GM15510 (cell line): ENCODE measurements around the gene KCNJ15.

Experiments used
- POLR2A ChIP-seq: IDR thresholded peaks from 3 replicates; pipeline ENCODE4 v1.6.1; 2011; ENCODE audit warnings: borderline replicate concordance; ENCODE audit not compliant: insufficient read length; ENCODE audit errors: extremely low read depth

The KCNJ15 gene

DNA sequence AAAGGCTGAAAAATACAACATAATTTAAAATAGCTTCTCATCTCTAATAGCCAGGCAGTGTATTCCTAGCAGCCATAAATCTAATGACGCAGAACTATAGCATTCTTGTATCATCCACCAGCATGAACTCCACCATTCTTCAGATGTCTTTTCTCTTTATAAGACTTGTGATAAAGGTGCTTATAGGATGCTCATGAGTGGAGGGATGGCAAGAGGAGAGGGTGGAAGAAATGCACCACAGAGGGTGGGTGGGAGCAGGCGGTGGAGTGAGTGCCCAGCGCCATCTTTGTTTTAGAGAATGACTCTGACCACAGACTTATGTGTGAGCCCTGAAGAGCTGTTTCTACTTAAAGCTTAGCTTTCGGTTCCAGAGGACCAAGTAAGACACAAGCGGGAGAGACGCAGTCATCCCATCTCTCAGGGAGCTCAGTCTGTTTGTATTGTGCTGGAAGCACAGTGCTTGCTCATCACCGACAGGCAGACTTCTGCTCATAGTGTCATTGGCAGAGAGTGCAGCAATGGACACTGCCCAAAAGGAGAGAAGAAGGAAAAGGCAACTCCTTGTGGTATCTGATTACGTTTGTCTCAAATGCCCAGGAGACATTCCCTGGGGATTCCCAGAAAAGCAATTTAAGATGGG lies 65.6 kb downstream of the KCNJ15 start:
- no peak for TF ChIP-seq POLR2A

DNA sequence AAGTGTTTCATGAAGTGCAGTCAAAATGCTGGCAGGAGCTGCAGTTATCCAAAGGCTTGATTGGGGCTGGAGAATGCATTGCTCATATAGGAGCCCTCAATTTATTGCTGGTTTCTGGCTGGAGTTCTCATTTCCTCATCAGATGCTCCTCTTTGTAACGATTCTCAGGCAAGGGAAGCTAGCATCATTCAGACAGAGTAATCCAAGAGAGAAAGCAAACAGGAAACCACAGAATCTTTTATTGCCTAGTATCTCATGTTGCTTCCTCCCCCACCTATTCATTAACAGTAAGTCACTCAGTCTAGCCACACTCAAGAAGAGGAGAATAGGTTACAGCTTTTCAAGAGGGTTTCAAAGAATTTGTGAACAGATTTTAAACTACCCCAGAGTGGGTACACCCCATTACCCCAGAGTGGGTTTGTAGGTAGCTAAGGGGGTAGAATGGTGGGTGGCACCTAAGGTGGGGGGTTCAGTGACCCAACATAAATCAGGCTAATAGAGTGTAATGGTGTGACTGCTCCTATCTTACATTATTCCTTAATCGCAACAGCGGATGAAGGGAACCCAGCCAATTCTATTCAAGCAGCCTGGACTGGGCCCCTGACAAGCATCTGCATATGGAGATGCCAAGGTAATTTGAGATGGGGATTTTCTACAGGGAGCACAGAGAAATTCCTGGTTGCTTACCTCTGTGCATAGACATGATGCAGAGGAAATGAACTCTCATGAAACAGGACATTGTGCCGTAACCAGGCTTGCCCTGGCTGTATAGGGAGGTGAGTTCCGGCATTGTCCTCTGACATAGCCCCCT lies 67.1 kb downstream of the KCNJ15 start:
- TF ChIP-seq POLR2A = no peak

DNA sequence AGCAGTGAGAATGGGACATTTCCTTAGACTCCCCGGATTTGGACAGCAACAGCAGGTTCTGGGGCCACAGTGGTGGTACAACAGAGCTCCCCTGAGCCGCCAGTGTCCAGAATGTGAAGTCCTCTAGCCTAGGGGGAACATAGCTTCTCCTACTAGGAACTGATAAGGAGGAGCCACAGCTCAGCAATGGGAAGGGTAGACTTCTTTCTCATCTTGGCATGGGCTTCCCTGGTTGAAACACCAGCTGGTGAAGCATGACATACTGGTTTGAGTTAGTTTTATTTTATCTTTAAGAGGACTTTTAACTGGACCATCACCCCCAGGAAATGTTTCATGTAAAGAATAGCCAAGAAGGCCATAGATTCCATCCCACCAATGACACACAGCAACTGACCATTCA lies 68.4 kb downstream of the KCNJ15 start:
- no peak for TF ChIP-seq POLR2A

DNA sequence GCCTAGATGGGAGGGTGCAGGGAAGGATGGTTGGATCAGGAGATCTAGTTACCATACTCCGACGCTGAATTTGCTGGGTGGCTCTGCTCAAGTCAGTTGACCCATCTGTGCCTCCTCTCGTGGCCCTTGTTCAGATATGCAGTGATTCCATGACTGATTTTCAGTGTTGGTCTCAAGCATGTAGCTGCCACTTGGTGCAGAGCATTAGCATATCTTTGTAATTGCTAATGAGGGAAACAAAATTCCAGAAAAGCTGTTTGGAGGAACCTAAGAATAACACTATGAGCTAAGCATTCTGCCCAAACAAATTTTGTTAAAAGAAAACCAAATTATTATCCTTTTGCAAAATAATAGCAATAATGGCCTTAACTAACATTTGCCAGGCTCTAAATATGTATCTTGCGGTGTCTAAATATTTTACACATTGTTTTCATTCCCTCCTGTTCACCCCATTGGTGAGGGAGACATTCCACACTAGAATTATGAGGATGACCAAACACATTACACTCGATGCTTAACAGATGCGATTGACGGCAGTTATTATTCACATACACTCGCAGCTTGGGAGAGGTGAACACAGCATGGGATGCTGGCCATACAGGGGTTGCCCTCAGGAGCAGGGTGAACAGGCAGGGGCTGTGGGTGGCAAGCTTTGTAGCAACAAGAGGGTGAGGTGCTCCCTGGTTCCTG lies 69.1 kb downstream of the KCNJ15 start:
- no peak for TF ChIP-seq POLR2A

DNA sequence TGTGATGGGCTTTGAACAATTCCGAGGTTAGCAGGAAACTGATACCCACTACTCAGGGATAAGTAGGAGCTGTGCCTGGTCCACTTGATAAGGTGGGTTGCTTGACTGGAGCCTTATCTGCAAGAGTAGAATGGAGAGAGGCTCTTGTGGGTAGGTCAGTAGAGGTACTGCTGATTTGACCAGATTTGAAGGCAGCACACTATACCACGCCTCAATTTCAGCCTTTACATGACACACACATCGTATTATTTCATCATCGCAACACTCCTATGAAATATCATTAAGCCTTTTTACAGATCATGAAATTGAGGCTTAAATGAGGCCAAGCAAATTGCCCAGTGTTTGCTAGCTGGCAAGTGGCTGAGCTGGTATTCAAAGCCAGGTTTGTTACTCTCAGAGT lies 69.6 kb downstream of the KCNJ15 start:
- TF ChIP-seq POLR2A = no peak

DNA sequence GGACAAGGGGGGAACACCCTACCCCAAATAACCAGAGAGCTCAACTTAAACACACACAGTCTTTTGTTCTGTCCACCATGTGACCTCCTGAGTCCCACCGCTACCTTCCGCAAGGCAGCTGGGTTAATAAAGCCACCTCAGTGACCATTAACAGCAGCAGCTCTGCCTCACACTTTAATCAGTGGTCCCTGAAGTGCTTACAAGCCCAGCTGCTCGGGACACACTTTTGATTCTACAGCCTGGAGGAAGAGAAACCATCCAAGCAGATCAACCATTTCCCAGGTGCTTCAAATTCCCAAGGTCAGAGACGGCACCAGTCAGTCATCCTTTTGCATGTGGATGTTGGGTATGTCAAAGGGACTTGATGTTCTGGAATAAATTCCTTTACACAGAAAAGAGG lies 70.1 kb downstream of the KCNJ15 start:
- no peak for TF ChIP-seq POLR2A

DNA sequence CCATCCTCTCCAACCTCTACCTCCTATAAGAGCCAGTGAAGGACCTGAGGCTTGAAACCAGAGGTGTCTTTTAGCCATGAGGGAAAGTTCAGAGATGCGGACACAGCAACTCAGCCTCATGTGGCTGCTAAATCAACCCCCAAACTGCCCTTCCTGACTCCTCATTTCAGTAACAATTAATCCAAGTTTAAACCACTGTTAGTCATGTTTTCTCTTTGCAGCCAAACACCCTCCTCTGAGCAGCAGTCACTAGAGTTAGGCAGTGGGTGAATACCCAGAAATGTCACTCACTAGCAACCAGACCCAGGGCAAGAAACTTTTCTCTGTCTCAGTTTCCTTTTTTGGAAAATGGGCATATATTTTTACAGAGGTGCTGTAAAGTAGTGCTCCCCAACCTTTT lies 71.2 kb downstream of the KCNJ15 start:
- no peak for TF ChIP-seq POLR2A

DNA sequence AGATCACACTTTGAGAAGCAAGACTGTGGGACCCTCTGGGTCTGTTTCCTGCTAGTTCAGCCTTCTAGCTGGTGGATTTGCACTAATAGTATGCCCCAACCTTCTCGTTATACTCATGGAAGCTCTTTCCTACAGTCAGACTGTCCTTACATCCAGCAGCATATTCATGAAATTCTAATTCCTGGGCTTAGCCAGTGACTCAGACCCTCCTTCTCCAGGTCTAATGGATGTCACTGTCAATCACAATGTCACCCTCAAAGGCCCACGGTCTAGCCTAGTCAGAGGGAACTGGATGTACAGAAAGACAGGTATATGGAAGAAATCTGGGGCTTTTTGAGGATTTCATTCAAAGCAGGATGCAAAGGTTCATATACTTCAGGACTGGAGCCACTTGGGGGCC lies 72.4 kb downstream of the KCNJ15 start:
- TF ChIP-seq POLR2A = no peak

DNA sequence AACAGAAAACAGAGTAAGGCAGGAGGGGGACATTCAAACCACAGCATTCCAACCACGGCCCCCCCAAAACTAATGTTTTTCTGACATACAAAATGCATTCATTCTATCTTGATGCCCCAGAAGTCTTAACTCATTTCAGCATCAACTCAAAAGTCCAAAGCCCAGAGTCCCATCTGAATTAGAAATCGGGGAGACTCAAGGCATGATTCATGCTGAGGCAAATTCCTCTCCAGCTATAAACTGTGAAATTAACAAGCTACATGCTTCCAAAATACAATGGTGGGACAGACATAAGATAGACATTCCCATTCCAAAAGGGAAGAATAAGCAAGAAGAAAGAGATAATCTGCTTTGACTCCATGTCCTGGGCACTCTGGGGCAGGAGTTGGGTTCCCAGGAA lies 73.9 kb downstream of the KCNJ15 start:
- TF ChIP-seq POLR2A = no peak

DNA sequence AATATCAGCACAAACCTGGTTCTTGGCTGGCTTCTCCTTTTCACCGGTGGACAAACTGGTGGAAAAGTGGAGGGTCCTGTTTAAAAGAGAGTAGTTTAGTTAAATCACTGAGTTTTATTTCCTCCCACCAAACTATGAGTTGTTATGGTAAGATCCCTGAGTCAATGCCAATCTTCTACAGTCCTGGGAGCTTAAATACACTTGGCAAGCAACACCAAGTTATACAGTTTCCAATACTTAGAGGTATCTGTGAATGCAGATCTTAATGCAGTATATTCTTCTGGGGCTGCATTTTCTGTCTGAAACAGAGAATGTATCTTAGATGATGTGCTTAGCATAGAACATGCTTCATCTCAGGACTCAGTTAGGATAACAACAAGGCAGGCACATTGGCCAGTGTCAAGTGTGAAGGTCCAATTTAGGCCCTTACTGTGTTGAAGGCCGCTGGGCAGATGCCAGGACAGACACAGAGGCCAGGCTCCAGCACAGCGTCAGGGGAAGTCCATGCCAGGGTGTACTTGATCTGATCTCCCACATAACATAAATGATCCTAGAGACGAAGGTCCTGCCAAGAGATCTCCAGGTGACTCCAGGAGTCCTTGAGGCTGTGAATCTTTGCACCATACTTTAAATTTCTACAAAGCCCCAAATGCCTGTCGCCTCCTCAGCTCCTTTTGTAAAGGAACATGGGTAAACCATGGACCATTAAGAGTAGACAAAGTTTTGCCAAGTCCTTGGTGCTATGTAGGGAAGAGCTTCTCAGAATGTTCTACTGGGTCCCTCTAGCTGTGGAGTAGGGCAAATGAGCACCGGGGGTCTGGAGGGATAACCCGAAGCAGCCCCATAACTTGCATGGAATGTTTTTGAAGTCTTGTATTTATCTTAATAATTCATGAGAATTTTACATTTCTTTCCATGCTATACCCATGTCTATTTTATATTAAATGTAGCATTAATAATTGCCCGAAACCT lies 76.8 kb downstream of the KCNJ15 start:
- no peak for TF ChIP-seq POLR2A

DNA sequence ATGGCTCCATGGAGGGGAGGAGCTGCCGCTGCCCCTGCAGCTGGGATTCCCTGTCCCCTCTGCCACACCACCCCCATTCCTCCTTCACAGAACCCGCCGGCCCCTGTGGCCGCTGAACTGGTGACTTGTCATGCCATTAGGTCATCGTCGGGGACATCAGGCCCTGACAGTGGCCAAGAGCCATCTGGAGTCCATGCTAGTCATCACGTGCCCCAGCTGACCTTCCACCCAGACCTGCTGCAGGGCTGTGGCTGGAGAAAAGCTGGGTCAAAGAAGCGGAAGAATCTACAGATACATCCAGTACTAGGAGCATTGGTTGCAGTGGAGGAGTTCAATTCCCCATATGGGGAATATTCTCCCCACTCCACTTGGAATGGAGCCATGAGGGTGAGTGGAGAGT lies 78.1 kb downstream of the KCNJ15 start:
- no peak for TF ChIP-seq POLR2A

DNA sequence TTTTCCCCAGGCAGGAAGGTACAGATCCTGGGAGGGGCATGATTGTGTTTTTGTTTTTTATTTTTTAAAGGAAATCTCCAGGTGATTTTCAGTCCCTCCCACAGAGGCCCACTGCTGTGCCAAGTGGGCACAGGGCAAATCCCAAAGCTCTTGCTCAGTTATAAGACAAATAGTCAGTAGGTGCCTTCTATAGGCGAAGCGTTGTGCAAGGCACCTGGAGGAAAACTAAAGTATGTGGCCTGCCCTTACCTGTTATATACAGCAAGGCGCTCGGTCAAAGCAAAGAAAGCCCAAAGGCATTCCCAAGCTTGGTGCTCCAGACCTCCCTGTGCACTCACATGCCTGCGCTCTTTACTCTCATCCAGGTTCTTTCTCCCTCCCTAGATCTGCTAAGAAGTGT lies 81.0 kb downstream of the KCNJ15 start:
- no peak for TF ChIP-seq POLR2A

DNA sequence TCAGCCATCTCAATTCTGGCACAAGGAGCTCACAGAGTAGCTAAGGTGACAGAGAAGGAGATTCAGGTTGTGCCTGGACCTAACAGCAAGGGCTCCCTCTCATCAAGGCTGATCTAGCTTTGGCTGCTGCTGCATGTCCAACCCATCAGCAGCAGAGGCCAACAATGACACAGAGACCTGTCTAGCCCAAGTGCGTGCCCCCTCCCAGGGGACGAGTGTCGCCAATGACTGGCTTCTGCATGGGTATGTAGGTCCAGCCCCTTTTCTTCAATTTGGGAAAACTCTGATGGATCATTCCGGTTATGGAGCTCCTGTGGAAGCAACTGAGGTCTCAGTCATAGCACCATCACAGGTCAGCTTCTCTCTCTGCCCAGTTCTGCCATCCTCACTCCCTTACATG lies 83.3 kb downstream of the KCNJ15 start:
- TF ChIP-seq POLR2A = no peak

DNA sequence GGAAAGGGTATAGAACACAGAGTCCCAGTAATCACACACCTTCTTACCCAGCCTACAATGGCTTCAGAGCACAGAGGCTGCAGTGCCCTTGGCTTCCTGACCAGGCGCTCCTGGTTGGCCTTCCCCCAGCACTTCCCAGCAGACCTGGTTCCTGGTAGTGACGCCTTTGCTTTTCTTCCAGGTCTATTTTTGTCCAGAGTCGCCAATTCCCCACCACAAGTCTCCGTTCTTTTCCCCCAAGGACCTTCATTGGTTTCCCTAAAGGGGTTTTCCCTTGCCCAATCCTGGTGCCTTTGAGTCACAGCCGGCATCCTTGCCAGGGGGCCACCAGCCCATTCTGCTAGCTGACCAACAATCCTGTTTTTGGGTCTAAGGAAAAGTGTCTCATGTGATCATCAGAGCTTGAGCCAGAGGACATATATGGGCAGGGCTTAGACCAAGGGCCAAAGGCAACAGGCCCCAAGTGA lies 84.8 kb downstream of the KCNJ15 start:
- no peak for TF ChIP-seq POLR2A
